Fibroblast of lung (primary cell): ENCODE measurements around the gene IRF5. TPM values are rescaled to one million over a fixed set of nuclear protein-coding genes. Genes with fewer than 3 reads are reported as not detected.
"Not testable (repeated sequence)": the region's sequence is repeated elsewhere in the genome, so short reads cannot be mapped to it uniquely, and the experiment has no call there.

ENCODE experiments used
- DNase-seq, 2 donors: peaks; one replicate each; pipeline versions ENCODE4 v3.0.0 to v3.0.0-alpha.2; 2010; ENCODE audit warnings: low read depth in 2 of 2
- H2AFZ ChIP-seq: 2 replicates; pipeline ENCODE4 v1.5.1; 2012; ENCODE audit warnings: low read length, control low read depth, inconsistent platforms
- H3K27ac ChIP-seq: 2 replicates; pipeline ENCODE4 v1.5.1; 2011; ENCODE audit warnings: low read length, control low read depth; ENCODE audit not compliant: insufficient read depth
- H3K27me3 ChIP-seq: 2 replicates; pipeline ENCODE4 v1.5.1; 2011; ENCODE audit warnings: mild to moderate bottlenecking, low read length; ENCODE audit not compliant: control insufficient read depth, insufficient read depth
- H3K36me3 ChIP-seq: 2 replicates; pipeline ENCODE4 v1.5.1; 2011; ENCODE audit warnings: low read length; ENCODE audit not compliant: control insufficient read depth, insufficient read depth
- H3K4me1 ChIP-seq: 2 replicates; pipeline ENCODE4 v1.5.1; 2011; ENCODE audit warnings: low read length; ENCODE audit not compliant: control insufficient read depth, insufficient read depth; ENCODE audit errors: extremely low read depth
- H3K4me2 ChIP-seq: 2 replicates; pipeline ENCODE4 v1.5.1; 2011; ENCODE audit warnings: low read length, control low read depth; ENCODE audit not compliant: insufficient read depth; ENCODE audit errors: extremely low read depth
- H3K4me3 ChIP-seq, 4 experiments: fragments of 200-600 bp in 1 of 4; sonication (generic) in 1 of 4; replicated peaks in 1 of 4; 2 replicates each; pipeline ENCODE4 v1.5.1; 2011 to 2016; ENCODE audit warnings: low read length in 4 of 4, low read depth in 3 of 4, mild to moderate bottlenecking in 3 of 4, control low read depth in 2 of 4, inconsistent platforms in 1 of 4, mixed read lengths in 1 of 4; ENCODE audit not compliant: insufficient read depth in 1 of 4; ENCODE audit errors: control extremely low read depth in 1 of 4
- H3K79me2 ChIP-seq: 2 replicates; pipeline ENCODE4 v1.5.1; 2012; ENCODE audit warnings: mild to moderate bottlenecking, low read length, inconsistent platforms; ENCODE audit not compliant: control insufficient read depth, insufficient read depth
- H3K9ac ChIP-seq: 2 replicates; pipeline ENCODE4 v1.5.1; 2011; ENCODE audit warnings: mild to moderate bottlenecking, low read length, control low read depth; ENCODE audit not compliant: insufficient read depth
- H3K9me3 ChIP-seq: 2 replicates; pipeline ENCODE4 v1.5.1; 2012; ENCODE audit warnings: low read depth, low read length; ENCODE audit not compliant: control insufficient read depth, insufficient read depth
- H4K20me1 ChIP-seq: 2 replicates; pipeline ENCODE4 v1.5.1; 2011; ENCODE audit warnings: low read length; ENCODE audit not compliant: control insufficient read depth, insufficient read depth; ENCODE audit errors: extremely low read depth
- EZH2 ChIP-seq: IDR thresholded peaks from 2 replicates; pipeline ENCODE4 v1.5.1; 2012; ENCODE audit warnings: low read length, control low read depth, mild to moderate bottlenecking; ENCODE audit errors: missing control alignments
- polyA plus RNA-seq, 2 donors: library from polyadenylated mRNA; depleted of rRNA in 1 of 2; stranded (reverse) in 1 of 2; unstranded in 1 of 2; fragments of >200 nt; gene quantifications; 2 replicates each; pipeline ENCODE4 v1.2.1, GENCODE V29; 2011 to 2012; ENCODE audit warnings: missing spikeins in 1 of 2
- total RNA-seq: library from RNA; depleted of rRNA; stranded (reverse); fragments of >200 nt; gene quantifications from 2 replicates; pipeline ENCODE4 v1.2.1, GENCODE V29; 2014
- TF ChIP-seq, protein P1 (sequence below), 2 donors: IDR thresholded peaks in 1 of 2; conservative IDR thresholded peaks in 1 of 2; 1 replicate in 1 of 2; 2 replicates in 1 of 2; pipeline ENCODE4 v1.5.1; 2011 to 2012; ENCODE audit warnings: low read length in 2 of 2, control low read depth in 1 of 2, inconsistent platforms in 1 of 2, low read depth in 1 of 2, mild to moderate bottlenecking in 1 of 2

The IRF5 gene
- total and polyA plus RNA-seq, 2 donors (not counting 1 experiment from before 2014, with no cell fraction given) = 0.33 TPM; not detected in 1

DNA sequence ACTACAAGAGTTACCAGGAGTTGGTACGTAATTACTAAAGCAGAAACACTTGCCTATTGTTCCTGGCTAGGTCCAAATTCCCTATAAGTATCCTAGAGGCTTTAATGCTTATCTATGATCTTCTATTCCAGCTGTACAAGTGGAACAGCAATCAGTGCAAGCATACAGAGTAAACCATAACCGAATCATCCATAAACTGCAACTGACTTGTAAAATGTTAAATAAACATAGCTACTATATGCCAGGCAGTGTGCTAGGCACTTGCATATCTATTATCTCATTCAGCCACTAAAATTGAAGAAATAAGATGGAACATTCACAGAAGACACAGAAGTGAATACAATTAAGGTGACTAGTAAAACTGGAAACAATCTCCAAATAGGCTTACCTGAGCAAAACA, 55.7 kb downstream of the IRF5 start:
- Histone ChIP-seq H2AFZ (no peak overlapping the region), H3K9me3 (no peaks in the 10 kb centered on the region), H3K4me1 (no peaks in the 10 kb centered on the region), H3K4me2 (no peak overlapping the region), H3K27me3 (no peaks in the 10 kb centered on the region), H3K9ac (no peak overlapping the region), H3K79me2 (no peaks in the 10 kb centered on the region), H3K36me3 (peaks cover 5% of the 10 kb centered on the region), H4K20me1 (no peaks in the 10 kb centered on the region), H3K4me3 (no peak overlapping the region), H3K27ac (no peak overlapping the region)
- TF ChIP-seq EZH2 = no peak
- TF ChIP-seq, protein P1, sequence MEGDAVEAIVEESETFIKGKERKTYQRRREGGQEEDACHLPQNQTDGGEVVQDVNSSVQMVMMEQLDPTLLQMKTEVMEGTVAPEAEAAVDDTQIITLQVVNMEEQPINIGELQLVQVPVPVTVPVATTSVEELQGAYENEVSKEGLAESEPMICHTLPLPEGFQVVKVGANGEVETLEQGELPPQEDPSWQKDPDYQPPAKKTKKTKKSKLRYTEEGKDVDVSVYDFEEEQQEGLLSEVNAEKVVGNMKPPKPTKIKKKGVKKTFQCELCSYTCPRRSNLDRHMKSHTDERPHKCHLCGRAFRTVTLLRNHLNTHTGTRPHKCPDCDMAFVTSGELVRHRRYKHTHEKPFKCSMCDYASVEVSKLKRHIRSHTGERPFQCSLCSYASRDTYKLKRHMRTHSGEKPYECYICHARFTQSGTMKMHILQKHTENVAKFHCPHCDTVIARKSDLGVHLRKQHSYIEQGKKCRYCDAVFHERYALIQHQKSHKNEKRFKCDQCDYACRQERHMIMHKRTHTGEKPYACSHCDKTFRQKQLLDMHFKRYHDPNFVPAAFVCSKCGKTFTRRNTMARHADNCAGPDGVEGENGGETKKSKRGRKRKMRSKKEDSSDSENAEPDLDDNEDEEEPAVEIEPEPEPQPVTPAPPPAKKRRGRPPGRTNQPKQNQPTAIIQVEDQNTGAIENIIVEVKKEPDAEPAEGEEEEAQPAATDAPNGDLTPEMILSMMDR (conservative IDR thresholded peaks at IDR 0.05 in 1 of 2, IDR thresholded peaks at IDR 0.05 in 1 of 2; ENCODE audit: low read depth in 1 of 2, low read length in 2 of 2) = no peak
- DNase-seq = no peak

DNA sequence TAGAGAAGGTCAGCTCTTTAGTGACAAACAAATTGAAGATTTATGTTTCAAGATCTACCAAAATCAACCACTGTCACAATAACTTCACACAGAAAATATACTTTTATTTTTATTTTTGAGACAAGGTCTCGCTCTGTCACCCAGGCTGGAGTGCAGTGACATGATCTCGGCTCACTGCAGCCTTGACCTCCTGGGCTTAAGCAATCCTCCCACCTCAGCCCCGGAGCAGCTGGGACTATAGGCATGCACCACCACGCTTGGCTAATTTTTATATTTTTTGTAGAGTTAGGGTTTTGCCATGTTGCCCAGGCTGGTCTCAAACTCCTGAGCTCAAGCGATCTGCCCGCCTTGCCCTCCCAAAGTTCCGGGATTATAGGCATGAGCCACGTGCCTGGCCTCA, 56.8 kb downstream of the IRF5 start:
- not testable (repeated sequence) for DNase-seq, H3K4me2 ChIP-seq, H3K9ac ChIP-seq, H3K36me3 ChIP-seq, H3K4me3 ChIP-seq, H3K27me3 ChIP-seq, H3K79me2 ChIP-seq, H3K4me1 ChIP-seq, H3K9me3 ChIP-seq, H2AFZ ChIP-seq, H4K20me1 ChIP-seq, H3K27ac ChIP-seq

DNA sequence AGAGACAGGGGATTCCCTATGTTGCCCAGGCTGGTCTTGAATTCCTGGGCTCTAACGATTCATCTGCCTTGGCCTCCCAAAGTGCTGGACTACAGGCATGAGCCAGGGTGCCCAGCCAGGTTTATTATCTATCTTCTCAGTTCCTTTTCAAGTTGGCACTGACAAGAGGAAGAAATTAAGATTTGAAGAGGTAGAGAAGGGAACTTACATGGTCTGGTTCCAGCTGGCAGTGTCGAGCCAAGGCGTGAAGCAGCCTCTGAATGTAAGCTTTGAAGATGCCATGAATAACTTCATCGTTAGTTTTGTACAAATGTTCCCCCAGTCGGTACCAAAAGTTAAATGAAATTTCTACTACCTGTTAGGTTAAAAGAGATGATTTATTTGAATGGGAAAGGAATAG, 59.5 kb downstream of the IRF5 start:
- Histone ChIP-seq H3K4me2 (no peak overlapping the region), H2AFZ (no peak overlapping the region), H3K27ac (no peak overlapping the region), H4K20me1 (no peaks in the 10 kb centered on the region), H3K36me3 (peaks cover 5% of the 10 kb centered on the region), H3K27me3 (no peaks in the 10 kb centered on the region), H3K9me3 (no peaks in the 10 kb centered on the region), H3K9ac (no peak overlapping the region), H3K4me3 (no peak overlapping the region), H3K4me1 (no peaks in the 10 kb centered on the region), H3K79me2 (no peaks in the 10 kb centered on the region)
- no peak for TF ChIP-seq EZH2
- TF ChIP-seq, protein P1 (conservative IDR thresholded peaks at IDR 0.05 in 1 of 2, IDR thresholded peaks at IDR 0.05 in 1 of 2; ENCODE audit: low read depth in 1 of 2, low read length in 2 of 2) = no peak
- DNase-seq = peak in 1 of 2 donors; percentile 11

Other genes starting within 250 kb of the IRF5 start
- gene CALU, start 198.6 kb upstream of the IRF5 start, total RNA-seq = 538 and 636 TPM in 2 replicates
- 835 and 1,372 TPM in 2 replicates for gene CALU, start 198.6 kb upstream of the IRF5 start, polyA plus RNA-seq
- not detected in 2 replicates for gene OPN1SW, start 162.1 kb upstream of the IRF5 start, total RNA-seq
- gene OPN1SW, start 162.1 kb upstream of the IRF5 start, polyA plus RNA-seq = not detected in 2 replicates
- 4.9 and 12.1 TPM in 2 replicates for gene CCDC136, start 146.0 kb upstream of the IRF5 start, total RNA-seq
- gene CCDC136, start 146.0 kb upstream of the IRF5 start, polyA plus RNA-seq = 8.3 and 11.8 TPM in 2 replicates
- 106 and 191 TPM in 2 replicates for gene FLNC, start 107.5 kb upstream of the IRF5 start, total RNA-seq
- gene FLNC, start 107.5 kb upstream of the IRF5 start, polyA plus RNA-seq = 29.3 and 55.3 TPM in 2 replicates
- 124 and 128 TPM in 2 replicates for gene ATP6V1F, start 75.1 kb upstream of the IRF5 start, total RNA-seq
- gene ATP6V1F, start 75.1 kb upstream of the IRF5 start, polyA plus RNA-seq = 167 and 243 TPM in 2 replicates
- gene KCP, start 27.2 kb upstream of the IRF5 start, total RNA-seq = 0.50 and 0.77 TPM in 2 replicates
- 0.08 TPM in 1 of 2 replicates, not detected in the other for gene KCP, start 27.2 kb upstream of the IRF5 start, polyA plus RNA-seq
- gene TNPO3, start 117.2 kb downstream of the IRF5 start, total RNA-seq = 55.0 and 73.5 TPM in 2 replicates
- 39.1 and 47.7 TPM in 2 replicates for gene TNPO3, start 117.2 kb downstream of the IRF5 start, polyA plus RNA-seq
- 0.17 and 0.77 TPM in 2 replicates for gene TSPAN33, start 206.8 kb downstream of the IRF5 start, total RNA-seq
- 0.25 and 0.36 TPM in 2 replicates for gene TSPAN33, start 206.8 kb downstream of the IRF5 start, polyA plus RNA-seq